BJ (cell line): ENCODE data around the gene CLNK. TPM values are rescaled to one million over a fixed set of nuclear protein-coding genes. Genes with fewer than 3 reads are reported as not detected.

Experiments
- CTCF ChIA-PET: fragments of 350-600 bp; formaldehyde crosslinking; extraction: SDS; loops from one replicate; lab custom pipeline; 2021; ENCODE audit warnings: antibody characterized with exemption, inconsistent platforms; lab: Yijun Ruan, JAX
- POLR2A ChIA-PET: fragments of 300-600 bp; sonication (Branson Sonifier 250); formaldehyde crosslinking; extraction: SDS; loops from one replicate; lab custom pipeline; 2021; ENCODE audit warnings: antibody characterized with exemption; lab: Charles Lee
- DNase-seq: peaks from one replicate; pipeline ENCODE4 v3.0.0-alpha.2; 2011; ENCODE audit warnings: low read depth
- H3K27me3 ChIP-seq: 2 replicates; pipeline ENCODE4 v1.6.0; 2011; ENCODE audit warnings: low read length; ENCODE audit not compliant: control insufficient read depth, insufficient read depth
- H3K36me3 ChIP-seq: 2 replicates; pipeline ENCODE4 v1.5.1; 2011; ENCODE audit warnings: low read length; ENCODE audit not compliant: control insufficient read depth, insufficient read depth
- H3K4me3 ChIP-seq: 2 replicates; pipeline ENCODE4 v1.5.1; 2011; ENCODE audit warnings: low read depth, mild to moderate bottlenecking, control low read depth, low read length
- CTCF ChIP-seq: IDR thresholded peaks from 2 replicates; pipeline ENCODE4 v1.5.1; 2011; ENCODE audit warnings: low read depth, mild to moderate bottlenecking, control low read depth, inconsistent platforms, low read length, moderate library complexity; ENCODE audit not compliant: insufficient read depth
- polyA plus RNA-seq: library from polyadenylated mRNA; depleted of rRNA; stranded (reverse); fragments of >200 nt; gene quantifications from 2 replicates; pipeline ENCODE4 v1.2.3, GENCODE V29; 2011

Gene CLNK
- polyA plus RNA-seq, 1 experiment = not detected

DNA sequence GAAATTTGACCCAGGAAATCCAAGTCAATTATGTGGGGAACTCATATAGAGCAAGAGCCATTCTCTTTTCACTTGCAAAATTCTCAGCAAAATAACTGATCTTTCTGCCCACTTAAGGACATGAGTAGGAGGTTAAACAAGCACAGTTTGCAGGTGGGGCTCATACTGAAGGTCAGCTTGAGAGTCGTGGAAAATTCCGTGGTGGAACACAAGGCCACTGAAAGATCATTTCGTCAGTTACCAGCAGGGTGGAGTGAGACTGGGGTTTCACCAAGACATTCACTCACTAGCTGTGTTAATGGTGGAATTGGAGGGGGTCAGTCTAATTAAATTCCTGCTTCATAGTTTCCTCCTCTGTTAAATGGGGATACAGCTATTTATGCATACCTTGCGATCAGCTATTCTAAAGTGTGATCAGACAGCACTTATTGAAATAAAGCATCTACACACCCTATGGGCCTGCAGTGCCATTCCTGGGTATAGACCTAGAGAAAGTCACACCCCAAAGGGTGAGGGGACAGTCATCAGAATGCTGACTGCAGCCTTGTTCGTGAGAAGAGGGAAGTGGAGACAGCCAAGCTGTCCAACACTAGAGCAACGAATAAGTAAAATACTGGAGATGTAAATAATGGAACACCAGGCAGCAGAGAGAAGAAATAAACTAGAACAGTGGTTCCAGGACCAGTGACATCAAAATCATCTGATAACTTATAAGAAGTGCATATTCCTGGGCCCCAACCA, 42.7 kb upstream of the CLNK start:
- ChIA-PET CTCF (no interaction called here), POLR2A (no interaction called here)
- no peaks in the 10 kb centered on the region for H3K27me3 ChIP-seq
- no peak overlapping the region for H3K4me3 ChIP-seq
- TF ChIP-seq CTCF = no peak
- H3K36me3 ChIP-seq = no peaks in the 10 kb centered on the region
- no peak for DNase-seq

DNA sequence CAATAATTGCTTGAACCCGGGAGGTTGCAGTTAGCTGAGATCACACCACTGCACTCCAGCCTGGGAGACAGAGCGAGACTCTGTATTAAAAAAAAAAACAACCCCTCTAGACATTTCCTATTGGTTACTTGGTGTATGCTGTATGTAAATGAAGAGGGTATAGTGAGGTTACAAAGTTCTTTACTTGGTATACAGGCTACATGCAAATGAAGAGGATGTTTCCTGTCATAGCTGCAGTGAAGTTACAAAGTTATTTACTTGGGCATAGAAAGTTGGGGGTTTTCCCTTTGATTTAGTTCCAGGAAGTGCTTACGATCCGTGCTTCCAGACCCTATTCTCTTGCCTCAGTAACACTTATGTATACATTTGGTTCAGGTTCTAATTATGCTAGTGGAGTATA, 38.4 kb upstream of the CLNK start:
- CTCF ChIA-PET = interaction anchor here (1.8 kb wide), 1 partner anchor 11 kb away, joined by 4 read pairs; no protein-coding TSS in a partner anchor

DNA sequence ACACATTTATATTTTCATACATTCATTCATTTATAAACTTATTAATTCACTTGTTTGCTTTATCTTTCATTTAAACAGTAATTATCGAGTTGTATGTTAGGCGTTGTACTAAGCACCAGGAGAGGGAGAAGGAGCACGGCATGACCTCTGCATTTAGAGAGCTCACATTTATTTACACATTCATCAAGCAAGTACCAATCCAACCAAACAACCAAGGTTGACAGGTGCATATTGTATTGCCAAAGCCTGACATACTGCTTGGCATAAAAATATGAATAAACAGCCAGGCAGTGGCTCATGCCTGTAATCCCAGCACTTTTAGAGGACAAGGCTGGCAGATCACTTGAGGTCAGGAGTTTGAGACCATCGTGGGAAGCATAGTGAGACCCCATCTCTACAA, 37.0 kb upstream of the CLNK start:
- TF ChIP-seq CTCF = no peak
- CTCF ChIA-PET = interaction anchor here (1.2 kb wide), 1 partner anchor 26 kb away, joined by 3 read pairs; no protein-coding TSS in a partner anchor
- Histone ChIP-seq H3K36me3 (no peaks in the 10 kb centered on the region), H3K4me3 (no peak overlapping the region), H3K27me3 (no peaks in the 10 kb centered on the region)
- no peak for DNase-seq
- POLR2A ChIA-PET = no interaction called here

More for the DNA sequence above, 38.4 kb upstream of the CLNK start:
- no peak for TF ChIP-seq CTCF
- DNase-seq = no peak
- Histone ChIP-seq H3K27me3 (no peaks in the 10 kb centered on the region), H3K4me3 (no peak overlapping the region), H3K36me3 (no peaks in the 10 kb centered on the region)
- POLR2A ChIA-PET = no interaction called here

- TF ChIP-seq CTCF = no peak
- Histone ChIP-seq H3K4me3 (no peak overlapping the region), H3K27me3 (no peaks in the 10 kb centered on the region), H3K36me3 (no peaks in the 10 kb centered on the region)
- DNase-seq = no peak
- ChIA-PET POLR2A (no interaction called here), CTCF (no interaction called here)
These were observed 31.6 kb upstream of the CLNK start for GRCh38 chr4:10716163-10716562.

DNA sequence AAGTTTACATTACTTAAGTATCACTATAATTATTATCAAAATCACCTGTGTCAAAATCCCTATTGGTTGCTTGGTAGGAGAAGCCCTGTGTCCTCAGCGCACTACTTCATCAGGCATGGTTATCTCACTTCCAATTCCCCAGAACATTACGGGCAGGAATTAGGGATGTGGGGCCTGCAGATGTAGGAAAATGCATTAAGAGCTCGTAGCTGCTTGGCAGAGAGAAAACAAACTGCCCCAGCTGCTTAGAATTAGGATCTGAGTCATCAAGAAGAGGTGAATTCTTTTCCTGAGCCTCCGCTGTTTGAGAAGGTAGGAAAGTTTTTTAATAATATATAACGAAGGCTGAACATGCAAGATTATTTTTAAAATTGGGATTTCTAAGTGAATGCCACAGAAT, 31.1 kb upstream of the CLNK start:
- Histone ChIP-seq H3K27me3 (no peaks in the 10 kb centered on the region), H3K36me3 (no peaks in the 10 kb centered on the region), H3K4me3 (no peak overlapping the region)
- ChIA-PET POLR2A (no interaction called here), CTCF (no interaction called here)
- no peak for DNase-seq
- no peak for TF ChIP-seq CTCF
